Measurements from ENCODE around the gene ENPP4.
"Not testable (repeated sequence)": the region's sequence is repeated elsewhere in the genome, so short reads cannot be mapped to it uniquely, and the experiment has no call there.

ENPP4 gene

DNA sequence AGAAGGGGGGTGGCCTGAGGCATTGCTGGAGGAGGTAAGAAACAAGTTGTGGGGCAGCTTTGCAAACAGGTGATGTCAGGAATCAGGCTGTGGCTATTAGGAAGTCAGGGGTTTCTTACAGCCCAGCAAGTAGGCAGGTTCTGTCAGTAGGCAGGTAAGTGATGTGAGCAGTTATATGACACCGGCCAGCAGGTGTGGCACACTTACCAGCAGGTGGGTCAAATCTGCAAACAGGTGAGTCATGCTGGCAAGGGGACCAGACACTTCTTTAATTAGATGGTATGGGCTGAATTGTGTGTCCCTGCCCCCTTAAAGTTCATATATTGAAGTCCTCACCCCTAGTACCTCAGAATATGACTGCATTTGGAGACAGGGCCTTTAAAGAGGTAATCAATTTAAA lies 16.4 kb upstream of the ENPP4 start:
- no peaks in the 10 kb centered on the region for H3K4me1 Mint-ChIP-seq
- H3K36me3 Mint-ChIP-seq (ENCODE audit: low read depth), result peaks cover 23% of the 10 kb centered on the region
- no peak overlapping the region for H3K27ac Mint-ChIP-seq
- peaks cover 14% of the 10 kb centered on the region for H3K9me3 Mint-ChIP-seq
- no peak overlapping the region for H3K4me3 Mint-ChIP-seq
- DNase-seq (no peak), ATAC-seq (no peak)
- no peaks in the 10 kb centered on the region for H3K27me3 Mint-ChIP-seq

DNA sequence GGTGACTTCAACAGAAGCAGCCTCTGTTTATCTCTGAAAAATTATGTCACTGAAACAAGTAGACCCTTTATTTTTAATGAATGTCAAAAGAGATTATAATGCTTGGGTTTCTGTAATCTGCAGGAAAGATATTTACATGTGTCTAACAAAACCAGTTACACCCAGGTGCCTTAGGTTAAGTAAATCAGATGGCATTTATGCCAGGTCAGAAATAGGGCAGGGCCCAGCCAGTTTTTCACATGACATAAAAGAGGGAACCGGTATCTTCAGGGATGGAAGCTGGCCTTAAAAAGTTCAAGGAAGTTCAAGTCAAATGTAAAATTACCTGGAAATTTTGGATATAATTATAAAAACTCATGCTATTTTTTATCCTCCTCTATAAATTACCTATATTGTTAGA lies 14.2 kb upstream of the ENPP4 start:
- Mint-ChIP-seq H3K27me3 (no peaks in the 10 kb centered on the region), H3K9me3 (peaks cover 17% of the 10 kb centered on the region)

DNA sequence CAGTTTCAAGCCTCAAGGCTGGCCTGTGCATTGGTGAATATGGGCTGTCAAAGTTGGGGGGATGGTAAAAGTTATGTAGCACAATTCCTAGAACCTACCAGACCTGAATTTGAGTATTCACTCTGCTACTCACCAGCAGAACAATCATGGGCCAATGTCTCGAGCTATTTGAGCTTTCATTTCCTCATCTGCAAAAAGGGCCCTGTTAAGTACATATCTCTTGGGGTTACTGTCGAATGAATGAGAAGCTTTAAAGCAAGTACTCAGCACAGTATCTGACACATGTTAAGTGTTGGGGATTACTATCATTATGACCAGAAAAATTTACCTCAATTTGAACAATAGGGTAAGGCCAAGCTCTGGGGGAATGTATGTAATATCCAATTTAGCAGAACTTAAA lies 13.5 kb upstream of the ENPP4 start:
- peaks cover 11% of the 10 kb centered on the region for H3K4me1 Mint-ChIP-seq
- H3K27me3 Mint-ChIP-seq, result no peaks in the 10 kb centered on the region
- DNase-seq (no peak), ATAC-seq (no peak)
- H3K9me3 Mint-ChIP-seq, result peaks cover 19% of the 10 kb centered on the region
- H3K36me3 Mint-ChIP-seq (ENCODE audit: low read depth), result peaks cover 38% of the 10 kb centered on the region
- no peak overlapping the region for H3K4me3 Mint-ChIP-seq
- H3K27ac Mint-ChIP-seq, result no peak overlapping the region

More for the DNA sequence above, 14.2 kb upstream of the ENPP4 start:
- Mint-ChIP-seq H3K27ac (no peak overlapping the region), H3K4me1 (peaks cover 8% of the 10 kb centered on the region), H3K36me3 (ENCODE audit: low read depth) (peaks cover 33% of the 10 kb centered on the region), H3K4me3 (no peak overlapping the region)
- no peak for ATAC-seq
- no peak for DNase-seq

DNA sequence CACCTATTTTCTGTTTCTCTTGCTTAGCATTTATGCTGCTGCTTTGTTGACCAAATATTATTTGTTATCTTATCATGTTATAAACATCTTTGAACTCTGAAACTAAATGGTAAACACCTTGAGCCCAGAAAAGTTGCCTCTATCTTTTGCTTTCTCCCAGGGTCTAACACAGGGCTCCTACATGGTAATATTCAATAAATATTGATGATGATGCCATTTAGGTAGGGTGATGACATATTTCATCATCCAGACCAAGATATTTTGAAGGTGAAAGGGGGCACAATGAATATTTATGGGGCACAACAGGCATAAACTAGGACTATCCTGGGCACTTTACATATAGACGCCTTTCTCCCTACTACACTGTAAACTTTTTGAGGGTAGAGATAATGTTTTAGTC lies 11.6 kb upstream of the ENPP4 start:
- DNase-seq, result no peak
- H3K9me3 Mint-ChIP-seq, result peaks cover 18% of the 10 kb centered on the region
- H3K4me3 Mint-ChIP-seq, result no peak overlapping the region
- H3K27me3 Mint-ChIP-seq, result no peaks in the 10 kb centered on the region
- H3K36me3 Mint-ChIP-seq (ENCODE audit: low read depth), result peaks cover 36% of the 10 kb centered on the region
- peaks cover 16% of the 10 kb centered on the region for H3K4me1 Mint-ChIP-seq
- ATAC-seq, result no peak
- H3K27ac Mint-ChIP-seq, result peak overlapping the region; percentile 33

DNA sequence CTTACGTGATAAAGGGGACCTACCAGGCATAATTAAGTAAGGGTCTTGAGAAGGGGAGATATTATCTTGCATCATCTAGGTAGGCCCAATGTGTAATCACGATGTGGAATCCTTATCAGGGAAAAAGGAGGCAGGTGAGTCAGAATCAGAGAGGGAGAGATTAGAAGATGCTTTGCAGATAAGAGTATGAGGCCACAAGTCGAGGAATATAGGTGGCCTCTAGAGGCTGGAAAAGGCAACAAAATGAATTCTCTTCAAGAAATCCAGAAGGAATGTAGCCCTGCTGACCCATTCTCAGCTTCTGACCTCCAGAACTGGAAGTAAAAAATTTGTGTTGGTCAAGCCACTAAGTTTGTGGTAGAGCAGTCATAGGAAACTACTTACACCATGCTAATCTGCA lies 11.0 kb upstream of the ENPP4 start:
- Mint-ChIP-seq H3K36me3 (ENCODE audit: low read depth) (peaks cover 34% of the 10 kb centered on the region), H3K27me3 (no peaks in the 10 kb centered on the region), H3K4me1 (peaks cover 16% of the 10 kb centered on the region), H3K27ac (no peak overlapping the region), H3K9me3 (peaks cover 18% of the 10 kb centered on the region), H3K4me3 (no peak overlapping the region)
- DNase-seq (no peak), ATAC-seq (no peak)

DNA sequence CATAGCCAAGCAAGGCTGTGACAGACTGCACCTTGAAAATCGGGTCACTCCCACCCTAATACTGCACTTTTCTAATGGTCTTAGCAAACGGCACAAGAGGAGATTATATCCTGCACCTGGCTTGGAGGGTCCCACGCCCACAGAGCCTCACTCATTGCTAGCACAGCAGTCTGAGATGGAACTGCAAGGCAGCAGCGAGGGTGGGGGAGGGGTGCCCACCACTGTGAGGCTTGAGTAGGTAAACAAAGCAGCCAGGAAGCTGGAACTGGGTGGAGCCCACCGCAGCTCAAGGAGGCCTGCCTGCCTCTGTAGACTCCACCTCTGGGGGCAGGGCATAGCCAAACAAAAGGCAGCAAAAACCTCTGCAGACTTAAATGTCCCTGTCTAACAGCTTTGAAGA lies 10.1 kb upstream of the ENPP4 start:
- H3K4me3 Mint-ChIP-seq, ATAC-seq, H3K27ac Mint-ChIP-seq, H3K27me3 Mint-ChIP-seq, DNase-seq: not testable (repeated sequence)
- H3K9me3 Mint-ChIP-seq, result peaks cover 18% of the 10 kb centered on the region
- H3K36me3 Mint-ChIP-seq (ENCODE audit: low read depth), result peaks cover 34% of the 10 kb centered on the region
- H3K4me1 Mint-ChIP-seq, result peaks cover 16% of the 10 kb centered on the region

DNA sequence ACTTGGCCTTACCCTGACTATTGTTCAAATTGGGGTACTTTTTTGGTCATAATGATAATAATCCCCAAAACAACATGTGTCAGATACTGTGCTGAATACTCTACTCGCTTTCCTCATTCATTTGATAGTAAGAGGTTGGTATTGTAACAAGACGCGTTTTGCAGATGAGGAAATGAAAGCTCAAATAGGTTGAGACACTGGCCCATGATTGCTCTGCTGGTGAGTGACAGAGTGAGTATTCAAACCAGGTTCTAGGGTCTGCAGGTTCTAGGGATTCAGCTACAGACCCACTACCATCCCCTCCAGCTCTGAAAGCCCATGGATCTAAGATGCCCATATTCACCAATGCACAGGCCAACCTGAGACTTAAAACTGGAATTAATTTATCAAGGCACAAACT lies 1.3 kb upstream of the ENPP4 start:
- peaks cover 2% of the 10 kb centered on the region for H3K36me3 Mint-ChIP-seq (ENCODE audit: low read depth)
- no peak for ATAC-seq
- no peaks in the 10 kb centered on the region for H3K9me3 Mint-ChIP-seq
- DNase-seq, result no peak
- peak overlapping the region; percentile 96 for H3K4me3 Mint-ChIP-seq
- no peak overlapping the region for H3K27ac Mint-ChIP-seq
- no peaks in the 10 kb centered on the region for H3K27me3 Mint-ChIP-seq
- H3K4me1 Mint-ChIP-seq, result peaks cover 43% of the 10 kb centered on the region

DNA sequence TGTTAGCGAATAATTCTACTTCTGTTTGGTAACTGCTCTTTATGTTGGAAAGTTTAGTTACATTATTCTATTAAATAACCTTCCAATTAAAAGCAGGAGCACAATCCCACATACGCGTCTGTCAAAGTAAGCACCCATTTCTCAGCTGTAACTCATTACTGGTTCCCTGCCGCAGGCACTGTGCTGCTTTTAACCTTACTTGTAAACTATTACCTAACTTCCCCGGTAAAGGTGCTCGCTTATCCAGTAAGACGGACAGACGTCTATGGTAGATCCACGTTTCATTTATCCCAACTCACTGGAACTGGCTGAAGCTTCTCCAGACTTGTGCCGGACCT lies 529 bp upstream of the ENPP4 start:
- H3K4me1 Mint-ChIP-seq, result peaks cover 45% of the 10 kb centered on the region
- DNase-seq, result no peak
- H3K27ac Mint-ChIP-seq, result peak overlapping the region; percentile 82
- H3K36me3 Mint-ChIP-seq (ENCODE audit: low read depth), result peaks cover 4% of the 10 kb centered on the region
- no peaks in the 10 kb centered on the region for H3K27me3 Mint-ChIP-seq
- ATAC-seq, result peak; percentile 5
- peak overlapping the region; percentile 96 for H3K4me3 Mint-ChIP-seq
- no peaks in the 10 kb centered on the region for H3K9me3 Mint-ChIP-seq

DNA sequence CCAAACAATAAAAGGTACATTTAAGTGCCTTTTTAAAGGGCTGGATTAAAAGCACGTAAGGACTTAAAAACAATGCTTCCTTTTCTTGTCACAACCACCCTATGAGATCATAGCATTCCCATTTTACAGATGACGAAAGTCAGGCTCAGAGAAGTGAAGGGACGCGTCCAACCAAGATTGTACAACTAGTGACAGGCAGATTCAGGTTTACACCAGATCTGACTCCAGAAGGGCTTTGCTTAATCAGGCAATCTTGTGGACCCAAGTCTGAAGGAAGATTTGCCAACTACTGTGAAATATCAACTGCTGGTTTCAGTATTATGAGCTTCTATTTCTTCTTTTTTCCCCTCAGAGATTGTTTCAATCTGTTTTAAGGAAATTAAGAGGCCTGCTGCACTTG lies 877 bp downstream of the ENPP4 start:
- Mint-ChIP-seq H3K27me3 (no peaks in the 10 kb centered on the region), H3K4me1 (peaks cover 54% of the 10 kb centered on the region), H3K36me3 (ENCODE audit: low read depth) (peaks cover 4% of the 10 kb centered on the region), H3K9me3 (no peaks in the 10 kb centered on the region), H3K4me3 (peak overlapping the region; percentile 96), H3K27ac (peak overlapping the region; percentile 82)
- DNase-seq (no peak), ATAC-seq (no peak)

DNA sequence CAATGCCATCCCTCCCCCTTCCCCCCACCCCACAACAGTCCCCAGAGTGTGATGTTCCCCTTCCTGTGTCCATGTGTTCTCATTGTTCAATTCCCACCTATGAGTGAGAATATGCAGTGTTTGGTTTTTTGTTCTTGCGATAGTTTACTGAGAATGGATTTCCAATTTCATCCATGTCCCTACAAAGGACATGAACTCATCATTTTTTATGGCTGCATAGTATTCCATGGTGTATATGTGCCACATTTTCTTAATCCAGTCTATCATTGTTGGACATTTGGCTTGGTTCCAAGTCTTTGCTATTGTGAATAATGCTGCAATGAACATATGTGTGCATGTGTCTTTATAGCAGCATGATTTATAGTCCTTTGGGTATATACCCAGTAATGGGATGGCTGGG lies 1.5 kb downstream of the ENPP4 start:
- not testable (repeated sequence) for H3K27me3 Mint-ChIP-seq; ATAC-seq; H3K36me3 Mint-ChIP-seq (ENCODE audit: low read depth); DNase-seq; H3K9me3 Mint-ChIP-seq; H3K27ac Mint-ChIP-seq
- H3K4me3 Mint-ChIP-seq, result peak overlapping the region; percentile 17
- H3K4me1 Mint-ChIP-seq, result peaks cover 53% of the 10 kb centered on the region

DNA sequence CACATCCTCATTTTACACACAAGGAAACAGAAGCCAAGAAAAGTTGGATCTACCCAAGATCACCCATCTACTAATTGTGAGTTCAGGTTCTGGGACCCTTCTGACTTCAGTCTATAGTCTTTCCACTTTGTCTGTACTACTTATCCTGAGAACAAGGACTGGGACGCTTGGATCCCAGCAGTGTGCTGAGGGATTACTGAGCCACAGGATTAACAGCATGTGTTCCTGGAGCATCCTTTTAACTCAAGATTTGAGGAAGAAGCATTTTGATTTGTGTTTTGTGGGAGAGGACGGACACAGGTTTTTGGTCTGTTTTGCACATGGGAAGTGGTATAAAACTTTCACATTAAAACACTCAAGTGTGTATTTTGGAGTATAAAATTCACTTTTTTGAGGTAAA lies 4.4 kb downstream of the ENPP4 start:
- Mint-ChIP-seq H3K9me3 (no peaks in the 10 kb centered on the region), H3K27me3 (no peaks in the 10 kb centered on the region), H3K4me1 (peaks cover 51% of the 10 kb centered on the region), H3K27ac (no peak overlapping the region), H3K36me3 (ENCODE audit: low read depth) (peaks cover 4% of the 10 kb centered on the region), H3K4me3 (no peak overlapping the region)
- ATAC-seq, result no peak
- DNase-seq, result no peak

DNA sequence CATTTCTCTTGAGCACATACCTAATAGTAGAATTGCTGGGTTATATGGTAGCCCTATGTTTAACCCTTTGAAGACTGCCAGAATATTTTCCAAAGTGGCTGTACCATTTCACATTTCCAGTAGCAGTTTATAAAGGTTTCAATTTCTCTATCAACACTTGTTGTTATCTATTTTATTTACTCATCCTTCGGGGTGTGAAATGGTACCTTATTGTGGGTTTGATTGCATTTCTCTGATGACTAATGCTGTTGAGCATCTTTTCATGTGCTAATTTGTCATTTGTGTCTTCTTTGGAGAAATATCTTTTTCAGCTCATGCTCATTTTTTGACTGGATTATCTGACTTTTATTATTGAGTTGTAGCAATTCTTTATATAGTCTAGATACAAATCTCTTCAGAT lies 5.4 kb downstream of the ENPP4 start:
- peaks cover 4% of the 10 kb centered on the region for H3K36me3 Mint-ChIP-seq (ENCODE audit: low read depth)
- ATAC-seq, result no peak
- no peak for DNase-seq

DNA sequence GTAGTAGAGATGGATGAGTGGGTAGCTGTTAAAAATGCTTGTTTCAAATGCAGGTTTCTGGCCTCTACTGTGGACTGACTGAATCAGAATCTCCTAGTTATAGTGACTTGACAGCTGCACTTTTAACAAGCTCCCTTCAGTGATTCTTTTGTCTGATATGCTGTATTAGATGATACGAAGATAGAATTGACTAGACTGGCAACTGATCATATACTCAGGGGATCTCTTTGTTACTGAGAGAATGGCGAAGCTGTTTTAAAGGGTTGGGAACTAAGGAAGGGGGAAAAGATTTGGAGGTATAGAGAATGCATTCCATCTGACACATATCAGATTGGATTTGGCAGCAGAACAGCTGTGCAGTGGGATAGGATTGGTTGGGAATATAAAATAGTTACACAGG lies 7.0 kb downstream of the ENPP4 start:
- no peaks in the 10 kb centered on the region for H3K9me3 Mint-ChIP-seq
- H3K27me3 Mint-ChIP-seq, result no peaks in the 10 kb centered on the region
- peaks cover 2% of the 10 kb centered on the region for H3K36me3 Mint-ChIP-seq (ENCODE audit: low read depth)
- ATAC-seq (no peak), DNase-seq (no peak)
- no peak overlapping the region for H3K27ac Mint-ChIP-seq
- H3K4me1 Mint-ChIP-seq, result peaks cover 36% of the 10 kb centered on the region
- no peak overlapping the region for H3K4me3 Mint-ChIP-seq

More for the DNA sequence above, 5.4 kb downstream of the ENPP4 start:
- H3K4me1 Mint-ChIP-seq, result peaks cover 45% of the 10 kb centered on the region
- H3K9me3 Mint-ChIP-seq, result no peaks in the 10 kb centered on the region
- H3K27me3 Mint-ChIP-seq, result no peaks in the 10 kb centered on the region
- H3K27ac Mint-ChIP-seq, result no peak overlapping the region
- H3K4me3 Mint-ChIP-seq, result no peak overlapping the region

DNA sequence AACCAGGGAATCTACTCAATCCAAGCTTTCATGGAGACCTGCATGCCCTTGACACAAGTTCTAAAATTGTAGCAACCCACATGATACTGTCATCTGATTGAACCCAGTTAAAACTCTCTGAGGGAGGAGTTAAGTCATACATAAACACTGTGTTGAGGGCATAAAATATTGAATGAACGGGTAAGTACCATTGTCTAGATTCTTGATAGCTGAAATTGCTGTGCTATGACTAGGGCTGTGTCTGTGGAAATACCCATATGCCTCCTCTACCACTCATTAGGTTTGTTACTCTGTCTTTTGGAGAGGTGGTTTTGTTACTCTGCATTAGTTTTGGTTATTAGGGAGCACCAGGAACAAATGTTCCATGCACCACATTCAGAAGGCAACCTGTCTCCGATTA lies 7.6 kb downstream of the ENPP4 start:
- Mint-ChIP-seq H3K27me3 (no peaks in the 10 kb centered on the region), H3K9me3 (no peaks in the 10 kb centered on the region), H3K4me3 (no peak overlapping the region), H3K4me1 (peaks cover 34% of the 10 kb centered on the region), H3K36me3 (ENCODE audit: low read depth) (peaks cover 2% of the 10 kb centered on the region), H3K27ac (no peak overlapping the region)
- no peak for DNase-seq
- no peak for ATAC-seq

DNA sequence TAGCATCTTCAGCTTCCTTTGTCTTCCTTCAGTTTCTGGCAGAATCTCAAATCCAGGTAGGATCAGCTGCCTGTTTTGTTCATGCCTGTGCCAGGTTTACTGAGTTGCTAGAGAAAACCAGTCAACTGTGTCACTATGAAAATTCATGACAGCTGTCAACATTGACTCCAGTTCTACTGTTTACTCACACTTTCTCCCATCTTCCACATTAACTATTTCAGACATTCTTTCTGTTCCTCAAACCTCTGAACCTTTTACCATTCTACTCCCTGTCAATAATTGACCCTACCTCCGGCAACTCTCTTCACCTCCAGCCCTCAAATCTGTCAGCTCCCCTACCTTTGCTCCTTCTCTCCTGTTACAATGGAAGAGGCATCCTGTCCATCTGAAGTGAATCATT lies 8.5 kb downstream of the ENPP4 start:
- Mint-ChIP-seq H3K27ac (no peak overlapping the region), H3K4me3 (no peak overlapping the region), H3K9me3 (no peaks in the 10 kb centered on the region), H3K36me3 (ENCODE audit: low read depth) (peaks cover 2% of the 10 kb centered on the region), H3K27me3 (no peaks in the 10 kb centered on the region), H3K4me1 (peaks cover 31% of the 10 kb centered on the region)
- ATAC-seq (no peak), DNase-seq (no peak)

DNA sequence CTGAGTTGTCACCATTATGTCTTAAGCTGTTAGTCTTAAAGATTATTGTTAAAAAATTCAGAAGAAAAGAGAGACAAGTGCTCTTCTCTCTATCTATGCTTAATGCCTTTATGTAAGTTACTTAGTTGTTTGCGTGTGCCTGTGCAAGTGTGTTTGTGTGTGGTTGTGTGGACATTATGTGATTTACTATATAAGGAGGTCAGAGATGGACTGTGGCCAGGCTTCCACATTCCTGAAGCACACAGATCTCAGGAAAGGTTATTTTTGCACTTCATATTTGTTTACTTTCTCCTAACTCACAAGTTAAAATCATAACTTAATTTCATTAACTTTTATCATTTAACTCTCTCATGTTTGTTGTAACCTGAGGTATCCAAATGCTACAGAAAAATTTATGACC lies 14.5 kb downstream of the ENPP4 start:
- ATAC-seq, result no peak
- DNase-seq, result no peak
- Mint-ChIP-seq H3K9me3 (no peaks in the 10 kb centered on the region), H3K4me3 (no peak overlapping the region), H3K36me3 (ENCODE audit: low read depth) (peaks cover 2% of the 10 kb centered on the region), H3K4me1 (no peaks in the 10 kb centered on the region), H3K27ac (no peak overlapping the region), H3K27me3 (no peaks in the 10 kb centered on the region)

Measured in activated naive CD8-positive, alpha-beta T cell treated with anti-CD3 and anti-CD28 coated beads, Interleukin-2, amount 50 U/mL, for 24 hours (primary cell).